NCI-H187 treated with DMSO at 0.1 percent for 48 hours (cell line): Measurements from ENCODE around the gene ZNRF4.

Experiments used
- DNase-seq: peaks from one replicate; lab custom pipeline; 2025; lab: John Stamatoyannopoulos, UW

ZNRF4 gene

DNA sequence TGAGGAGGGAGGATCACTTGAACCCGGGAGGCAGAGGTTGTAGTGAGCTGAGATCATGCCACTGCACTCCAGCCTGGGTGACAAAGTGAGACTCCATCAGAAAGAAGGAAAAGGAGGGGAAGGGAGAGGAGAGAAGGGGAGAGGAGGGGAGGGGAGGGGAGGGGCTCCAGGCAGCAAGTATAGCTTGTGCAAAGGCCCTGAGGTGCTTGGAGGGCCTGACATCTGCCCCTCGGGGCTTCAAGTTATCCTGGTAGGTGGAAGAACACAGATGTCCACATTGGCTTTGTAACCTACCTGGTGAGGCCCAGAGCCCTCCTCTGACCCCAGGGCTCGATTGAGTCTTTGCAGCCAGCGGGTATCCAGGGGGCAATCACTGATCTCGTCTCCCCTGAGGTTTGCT lies 11.5 kb upstream of the ZNRF4 start:
- no peak for DNase-seq

DNA sequence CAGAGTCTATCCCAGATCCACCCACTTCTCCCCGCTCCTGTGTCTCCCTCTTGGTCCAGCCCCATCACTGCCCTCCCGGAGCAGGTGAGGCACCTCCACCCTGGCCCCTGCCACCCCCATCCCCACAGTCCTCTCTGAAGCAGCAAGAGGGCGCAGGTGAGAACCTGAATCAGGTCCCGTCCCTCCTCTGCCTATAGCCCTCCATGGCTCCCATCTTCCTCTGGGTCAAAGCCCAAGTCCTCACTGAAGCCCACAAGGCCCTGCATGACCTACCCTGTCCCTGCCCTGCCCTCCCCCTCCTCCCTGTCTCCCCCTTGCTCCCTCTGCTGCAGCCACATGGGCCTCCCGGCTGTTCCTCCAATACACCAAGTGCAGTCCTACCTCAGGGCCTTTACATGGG lies 10.8 kb upstream of the ZNRF4 start:
- no peak for DNase-seq

DNA sequence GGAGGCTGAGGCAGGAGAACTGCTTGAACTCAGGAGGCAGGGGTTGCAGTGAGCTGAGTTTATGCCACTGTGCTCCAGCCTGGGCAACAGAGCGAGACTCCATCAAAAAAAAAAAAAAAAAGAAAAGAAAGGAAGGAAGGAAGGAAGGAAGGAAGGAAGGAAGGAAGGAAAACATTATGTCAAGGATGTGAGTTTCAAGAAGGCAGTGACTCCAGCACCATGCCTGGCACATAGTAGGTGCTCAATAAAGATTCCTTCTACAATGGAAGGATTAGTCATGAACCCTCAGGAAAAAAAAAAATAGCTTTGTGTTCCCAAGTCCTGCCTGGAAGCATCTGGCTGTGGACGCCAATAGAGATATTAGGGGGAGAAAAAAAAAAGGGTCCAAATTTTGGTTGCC lies 10.1 kb upstream of the ZNRF4 start:
- no peak for DNase-seq

GRCh38 chr19:5445561-5446055 lies 9.6 kb upstream of the ZNRF4 start:
- DNase-seq, result no peak

DNA sequence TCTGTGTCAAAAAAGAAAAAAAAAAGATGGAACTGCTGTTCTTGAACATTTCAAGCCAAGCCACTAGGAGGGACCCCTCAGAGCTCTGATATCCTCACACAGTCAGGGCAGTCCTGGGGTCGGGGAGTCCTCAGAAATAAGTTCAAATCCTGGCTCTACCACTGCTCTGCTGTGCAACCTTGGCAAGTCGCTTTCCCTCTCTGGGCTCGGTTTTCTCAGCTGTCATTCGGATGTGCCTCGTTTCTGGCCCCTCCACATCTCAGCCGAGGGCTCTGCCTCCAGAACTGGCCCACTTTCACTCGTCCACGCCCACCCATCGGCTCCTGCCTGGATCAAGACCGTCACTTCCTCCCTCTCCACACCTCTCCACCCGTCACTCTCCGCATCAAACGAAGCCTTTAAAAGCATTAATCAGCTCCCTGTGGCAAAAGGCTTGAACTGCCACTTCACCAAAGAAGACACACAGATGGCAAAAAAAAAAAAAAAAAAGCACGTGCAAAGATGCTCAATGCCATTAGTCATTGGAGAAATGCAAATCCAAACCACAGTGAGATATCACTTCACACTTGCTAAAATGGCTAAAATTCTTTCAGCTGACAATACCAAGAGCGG lies 7.4 kb upstream of the ZNRF4 start:
- no peak for DNase-seq

GRCh38 chr19:5448374-5448773 lies 6.8 kb upstream of the ZNRF4 start:
- no peak for DNase-seq

DNA sequence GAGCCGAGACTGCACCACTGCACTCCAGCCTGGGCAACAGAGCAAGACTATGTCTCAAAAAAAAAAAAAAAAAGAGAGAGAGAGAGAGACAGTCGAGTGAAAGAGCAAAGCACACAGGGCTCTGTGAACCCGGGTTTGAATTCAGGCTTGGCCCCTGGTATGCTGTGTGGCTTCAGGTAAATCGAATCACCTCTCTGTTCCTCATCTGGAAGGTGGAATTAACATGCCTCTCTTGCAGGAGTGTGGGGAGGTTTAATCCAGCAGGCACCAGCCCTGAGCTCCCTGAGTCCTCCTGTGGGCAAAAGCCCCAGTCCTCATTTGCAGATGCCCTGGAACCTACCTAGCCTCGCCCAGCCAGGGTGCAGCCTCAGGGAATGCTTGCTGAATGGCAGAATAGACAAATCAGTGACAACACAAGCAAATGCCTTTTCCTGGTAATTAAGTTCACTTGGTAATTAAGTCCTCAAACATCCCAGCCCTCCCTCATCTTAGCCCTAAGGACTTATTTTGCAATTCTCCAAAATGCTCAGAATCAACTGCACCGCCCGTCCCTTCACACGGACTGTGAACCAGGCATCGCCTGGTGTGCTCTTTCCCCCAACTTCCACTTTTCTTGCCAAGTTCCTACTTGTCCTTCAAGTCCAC lies 4.6 kb upstream of the ZNRF4 start:
- DNase-seq, result no peak

- no peak for DNase-seq
These were observed 3.7 kb upstream of the ZNRF4 start for GRCh38 chr19:5451494-5451893.

GRCh38 chr19:5452594-5453565 lies 2.3 kb upstream of the ZNRF4 start:
- no peak for DNase-seq

DNA sequence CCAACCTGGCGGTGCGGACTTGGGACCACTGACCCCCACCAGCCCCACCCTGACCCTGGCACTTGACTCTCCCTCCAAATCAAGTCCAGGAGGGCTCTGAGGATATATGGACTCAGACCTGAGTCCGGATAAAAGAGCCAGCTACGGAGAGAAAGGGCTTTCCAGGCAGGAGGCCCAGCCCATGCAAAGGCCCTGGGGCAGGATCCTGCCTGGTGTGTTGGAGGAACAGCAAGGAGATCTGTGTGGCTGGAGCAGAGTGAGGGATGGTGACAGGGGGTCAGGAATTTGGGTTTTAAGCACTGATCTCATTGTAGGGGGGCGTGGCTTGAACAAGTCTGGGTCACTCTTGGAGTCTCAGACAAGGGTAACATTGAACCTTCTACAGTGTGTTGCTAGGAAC lies 474 bp upstream of the ZNRF4 start:
- no peak for DNase-seq

DNA sequence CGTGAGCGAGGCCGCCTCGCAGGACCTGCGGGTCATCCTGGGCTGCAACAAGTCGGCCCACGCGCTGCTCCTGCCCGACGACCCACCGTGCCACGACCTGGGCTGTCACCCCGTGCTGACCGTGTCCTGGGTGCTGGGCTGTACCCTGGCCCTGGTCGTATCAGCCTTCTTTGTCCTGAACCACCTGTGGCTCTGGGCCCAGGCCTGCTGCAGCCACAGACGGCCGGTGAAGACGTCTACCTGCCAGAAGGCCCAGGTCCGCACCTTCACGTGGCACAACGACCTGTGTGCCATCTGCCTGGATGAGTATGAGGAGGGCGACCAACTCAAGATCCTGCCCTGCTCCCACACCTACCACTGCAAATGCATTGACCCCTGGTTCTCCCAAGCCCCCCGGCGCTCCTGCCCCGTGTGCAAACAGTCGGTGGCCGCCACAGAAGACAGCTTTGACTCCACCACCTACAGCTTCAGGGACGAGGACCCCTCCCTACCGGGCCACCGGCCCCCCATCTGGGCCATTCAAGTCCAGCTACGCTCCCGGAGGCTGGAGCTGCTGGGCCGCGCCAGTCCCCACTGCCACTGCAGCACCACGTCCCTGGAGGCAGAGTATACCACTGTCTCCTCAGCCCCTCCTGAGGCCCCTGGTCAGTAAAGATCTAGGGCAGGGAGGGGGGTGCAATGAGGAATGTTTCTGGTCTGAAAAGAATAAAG lies 1.1 kb downstream of the ZNRF4 start:
- DNase-seq, result no peak

DNA sequence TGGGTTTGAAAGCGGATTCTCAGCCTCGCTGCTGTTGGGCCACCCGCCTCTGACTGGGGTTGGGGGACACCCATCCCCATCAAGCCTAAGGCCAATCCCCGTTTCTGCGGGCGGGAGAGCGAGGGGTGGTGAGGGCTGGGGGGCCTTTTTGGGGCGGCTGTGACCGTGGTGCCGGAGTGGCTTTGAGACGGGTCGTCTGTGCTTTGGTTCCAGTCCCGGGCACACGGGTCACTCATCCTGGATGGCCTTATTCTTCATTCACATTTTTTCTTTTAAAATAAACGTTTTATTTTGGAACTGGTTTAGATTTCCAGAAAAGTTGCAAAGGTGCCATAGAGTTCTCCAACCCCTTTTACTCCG lies 1.6 kb downstream of the ZNRF4 start:
- DNase-seq, result no peak

DNA sequence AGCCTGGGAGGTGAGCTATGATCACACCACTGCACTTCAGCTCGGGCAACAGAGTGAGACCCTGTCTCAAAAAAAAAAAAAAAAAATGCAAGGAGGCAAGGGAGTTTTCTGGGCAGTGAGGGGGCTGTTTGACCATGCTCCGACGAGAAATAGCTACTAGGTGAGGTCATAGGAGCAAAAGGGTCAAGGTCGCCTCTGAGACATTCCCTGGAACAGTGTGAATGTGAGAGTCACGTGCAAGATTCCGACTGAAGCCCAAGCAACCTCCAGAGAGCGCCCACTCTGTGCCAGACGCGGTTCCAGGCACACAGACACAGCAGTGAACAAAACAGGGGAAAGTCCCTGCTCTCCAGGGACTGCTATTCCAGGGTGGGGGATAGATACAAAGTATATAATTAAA lies 2.5 kb downstream of the ZNRF4 start:
- DNase-seq, result no peak

DNA sequence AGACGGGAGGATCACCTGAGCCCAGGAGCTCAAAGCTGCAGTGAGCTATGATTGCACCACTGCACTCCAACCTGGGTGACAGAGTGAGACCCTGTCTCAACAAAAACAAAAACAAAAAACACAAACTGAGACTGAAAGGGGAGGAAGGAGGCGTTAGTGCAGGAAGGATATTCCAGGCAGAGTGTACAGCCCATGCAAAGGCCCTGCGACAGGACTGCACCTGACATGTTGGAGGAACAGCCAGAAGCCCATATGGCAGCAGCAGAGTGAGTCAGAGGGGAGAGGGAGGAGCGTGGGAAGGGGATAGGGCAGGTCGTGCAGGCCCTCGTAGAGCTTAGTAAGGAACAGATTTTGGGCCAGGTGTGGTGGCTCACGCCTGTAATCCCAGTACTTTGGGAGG lies 3.2 kb downstream of the ZNRF4 start:
- DNase-seq, result no peak

GRCh38 chr19:5459360-5459759 lies 4.1 kb downstream of the ZNRF4 start:
- no peak for DNase-seq

- no peak for DNase-seq
These were observed 5.5 kb downstream of the ZNRF4 start for GRCh38 chr19:5460748-5461147.

GRCh38 chr19:5463959-5464358 lies 8.7 kb downstream of the ZNRF4 start:
- no peak for DNase-seq

DNA sequence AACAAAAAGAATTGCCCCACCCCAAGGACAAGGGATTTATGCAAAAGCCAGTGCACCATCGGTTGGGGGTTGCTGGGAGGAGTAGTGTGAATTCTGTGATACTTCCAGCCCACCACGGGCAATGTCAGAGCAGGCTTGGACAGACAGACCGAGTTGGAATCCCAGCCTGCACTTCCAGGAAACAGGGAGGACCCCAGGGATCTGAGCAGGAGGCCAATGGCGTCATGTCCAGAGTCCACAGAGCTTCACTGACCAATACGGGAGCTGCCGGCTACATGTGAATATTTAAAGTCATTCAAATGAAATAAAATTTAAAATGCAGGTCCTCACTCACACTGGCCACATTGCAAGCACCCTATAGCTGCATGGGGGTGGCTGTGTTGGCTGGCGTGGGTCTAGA lies 10.9 kb downstream of the ZNRF4 start:
- DNase-seq, result no peak

DNA sequence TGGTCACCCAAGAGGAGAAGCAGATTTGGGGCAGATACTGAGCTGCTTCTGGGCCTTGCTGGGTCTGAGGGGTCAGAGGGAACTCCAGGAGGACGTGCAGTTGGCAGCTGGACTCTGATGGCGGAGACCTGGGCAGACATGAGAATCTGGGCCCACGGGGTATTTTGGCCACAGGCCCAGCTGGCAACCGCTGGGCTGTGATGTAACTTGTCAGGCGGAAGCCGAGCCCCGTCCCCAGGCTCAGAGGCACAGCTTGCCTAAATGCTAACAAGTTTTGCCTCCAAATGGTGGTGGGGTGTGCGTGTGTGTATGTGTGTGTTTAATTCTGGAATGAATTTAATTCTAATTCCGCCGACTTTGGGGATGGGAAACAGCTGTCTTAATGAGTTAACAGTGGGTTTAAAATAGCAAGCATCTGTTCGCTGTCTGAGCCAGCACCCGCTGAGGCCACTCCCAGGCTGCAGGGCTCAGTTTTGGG lies 11.6 kb downstream of the ZNRF4 start:
- DNase-seq, result no peak

DNA sequence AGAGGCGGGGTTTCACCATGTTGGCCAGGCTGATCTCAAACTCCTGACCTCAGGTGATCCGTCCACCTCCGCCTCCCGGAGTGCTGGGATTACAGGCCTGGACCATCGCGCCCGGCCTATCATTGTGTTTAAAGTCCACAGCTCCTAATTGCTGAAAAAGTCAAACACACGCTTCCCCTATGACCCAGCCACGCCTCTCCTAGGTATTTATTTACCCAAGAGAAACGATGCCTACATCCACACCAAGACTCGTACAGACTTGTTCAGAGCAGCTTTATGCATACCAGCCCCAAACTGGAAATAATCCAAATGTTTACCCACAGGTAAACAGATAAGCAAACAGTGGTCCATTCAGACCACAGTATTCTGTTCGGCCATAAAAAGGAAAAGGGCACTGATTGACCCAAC lies 15.1 kb downstream of the ZNRF4 start:
- no peak for DNase-seq

GRCh38 chr19:5472286-5472685 lies 17.1 kb downstream of the ZNRF4 start:
- no peak for DNase-seq

- DNase-seq, result no peak
These were observed 18.4 kb downstream of the ZNRF4 start for GRCh38 chr19:5473646-5474045.
